ENCODE data around the gene DCST2.

DNA sequence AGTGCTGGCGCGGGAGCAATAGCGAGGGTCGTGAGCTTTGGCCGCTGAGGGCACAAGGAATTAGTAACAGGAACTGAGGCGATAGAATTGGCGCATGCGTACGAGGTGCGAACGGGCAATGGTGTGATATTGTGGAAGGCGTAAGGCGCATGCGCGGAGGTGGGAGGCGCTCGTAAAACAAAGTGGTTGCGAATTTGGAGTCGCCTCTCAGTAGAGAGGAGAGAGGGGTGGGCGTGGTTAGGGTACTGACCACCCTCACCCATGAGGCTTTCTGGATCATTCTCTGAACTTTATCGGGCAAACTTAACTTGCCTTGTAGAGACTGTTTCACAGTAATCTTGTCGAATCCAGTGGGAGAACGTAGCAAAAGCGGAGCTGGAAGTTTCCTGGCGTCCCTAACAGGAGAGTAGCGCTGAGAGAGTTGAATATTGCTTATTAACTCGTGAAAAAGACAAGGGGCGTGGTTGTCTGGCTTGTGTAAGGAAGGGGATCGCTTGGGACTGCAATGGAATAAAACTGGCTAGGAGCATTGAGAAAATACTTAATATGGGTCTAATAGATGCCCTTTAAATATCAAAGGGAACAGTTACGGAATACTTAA, 58.7 kb downstream of the DCST2 start:
- TF ChIP-seq POLR2AphosphoS5 (IDR thresholded peaks at IDR 0.05) (no peak), EZH2 (IDR thresholded peaks at IDR 0.05; ENCODE audit: borderline replicate concordance, insufficient read depth, low read length, poor library complexity, severe bottlenecking) (no peak), TAF1 (IDR thresholded peaks at IDR 0.05; ENCODE audit: low read depth) (peak; percentile 49), EP300 (conservative IDR thresholded peaks at IDR 0.05; ENCODE audit: poor library complexity, severe bottlenecking) (no peak), MXI1 (conservative IDR thresholded peaks at IDR 0.05; ENCODE audit: poor library complexity, severe bottlenecking) (no peak)
- TF ChIP-seq, protein P1, sequence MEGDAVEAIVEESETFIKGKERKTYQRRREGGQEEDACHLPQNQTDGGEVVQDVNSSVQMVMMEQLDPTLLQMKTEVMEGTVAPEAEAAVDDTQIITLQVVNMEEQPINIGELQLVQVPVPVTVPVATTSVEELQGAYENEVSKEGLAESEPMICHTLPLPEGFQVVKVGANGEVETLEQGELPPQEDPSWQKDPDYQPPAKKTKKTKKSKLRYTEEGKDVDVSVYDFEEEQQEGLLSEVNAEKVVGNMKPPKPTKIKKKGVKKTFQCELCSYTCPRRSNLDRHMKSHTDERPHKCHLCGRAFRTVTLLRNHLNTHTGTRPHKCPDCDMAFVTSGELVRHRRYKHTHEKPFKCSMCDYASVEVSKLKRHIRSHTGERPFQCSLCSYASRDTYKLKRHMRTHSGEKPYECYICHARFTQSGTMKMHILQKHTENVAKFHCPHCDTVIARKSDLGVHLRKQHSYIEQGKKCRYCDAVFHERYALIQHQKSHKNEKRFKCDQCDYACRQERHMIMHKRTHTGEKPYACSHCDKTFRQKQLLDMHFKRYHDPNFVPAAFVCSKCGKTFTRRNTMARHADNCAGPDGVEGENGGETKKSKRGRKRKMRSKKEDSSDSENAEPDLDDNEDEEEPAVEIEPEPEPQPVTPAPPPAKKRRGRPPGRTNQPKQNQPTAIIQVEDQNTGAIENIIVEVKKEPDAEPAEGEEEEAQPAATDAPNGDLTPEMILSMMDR (IDR thresholded peaks at IDR 0.05; ENCODE audit: poor library complexity, severe bottlenecking), result no peak
- TF ChIP-seq, protein P2, sequence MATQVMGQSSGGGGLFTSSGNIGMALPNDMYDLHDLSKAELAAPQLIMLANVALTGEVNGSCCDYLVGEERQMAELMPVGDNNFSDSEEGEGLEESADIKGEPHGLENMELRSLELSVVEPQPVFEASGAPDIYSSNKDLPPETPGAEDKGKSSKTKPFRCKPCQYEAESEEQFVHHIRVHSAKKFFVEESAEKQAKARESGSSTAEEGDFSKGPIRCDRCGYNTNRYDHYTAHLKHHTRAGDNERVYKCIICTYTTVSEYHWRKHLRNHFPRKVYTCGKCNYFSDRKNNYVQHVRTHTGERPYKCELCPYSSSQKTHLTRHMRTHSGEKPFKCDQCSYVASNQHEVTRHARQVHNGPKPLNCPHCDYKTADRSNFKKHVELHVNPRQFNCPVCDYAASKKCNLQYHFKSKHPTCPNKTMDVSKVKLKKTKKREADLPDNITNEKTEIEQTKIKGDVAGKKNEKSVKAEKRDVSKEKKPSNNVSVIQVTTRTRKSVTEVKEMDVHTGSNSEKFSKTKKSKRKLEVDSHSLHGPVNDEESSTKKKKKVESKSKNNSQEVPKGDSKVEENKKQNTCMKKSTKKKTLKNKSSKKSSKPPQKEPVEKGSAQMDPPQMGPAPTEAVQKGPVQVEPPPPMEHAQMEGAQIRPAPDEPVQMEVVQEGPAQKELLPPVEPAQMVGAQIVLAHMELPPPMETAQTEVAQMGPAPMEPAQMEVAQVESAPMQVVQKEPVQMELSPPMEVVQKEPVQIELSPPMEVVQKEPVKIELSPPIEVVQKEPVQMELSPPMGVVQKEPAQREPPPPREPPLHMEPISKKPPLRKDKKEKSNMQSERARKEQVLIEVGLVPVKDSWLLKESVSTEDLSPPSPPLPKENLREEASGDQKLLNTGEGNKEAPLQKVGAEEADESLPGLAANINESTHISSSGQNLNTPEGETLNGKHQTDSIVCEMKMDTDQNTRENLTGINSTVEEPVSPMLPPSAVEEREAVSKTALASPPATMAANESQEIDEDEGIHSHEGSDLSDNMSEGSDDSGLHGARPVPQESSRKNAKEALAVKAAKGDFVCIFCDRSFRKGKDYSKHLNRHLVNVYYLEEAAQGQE (IDR thresholded peaks at IDR 0.05; ENCODE audit: borderline replicate concordance), result peak; percentile 19

Data from neural cell (in vitro differentiated cells).